GM19035 (cell line): ENCODE data around the gene PRICKLE3.
"Not testable (repeated sequence)": the region's sequence is repeated elsewhere in the genome, so short reads cannot be mapped to it uniquely, and the experiment has no call there.

Source experiments
- ATAC-seq: cut with Tn5 transposase; IDR thresholded peaks from one replicate; pipeline ENCODE4 v1.9.1; 2021; ENCODE audit not compliant: unreplicated experiment

PRICKLE3 gene

GRCh38 chrX:49184294-49185281 is 1.6 kb downstream of the PRICKLE3 start:
- peak; percentile 54 for ATAC-seq

GRCh38 chrX:49183701-49184281 is 2.4 kb downstream of the PRICKLE3 start:
- ATAC-seq, result no peak

GRCh38 chrX:49179358-49179757 is 6.8 kb downstream of the PRICKLE3 start:
- ATAC-seq, result no peak

- ATAC-seq, result no peak
Measured at GRCh38 chrX:49178537-49178936, 7.6 kb downstream of the PRICKLE3 start.

GRCh38 chrX:49177873-49178480 is 8.2 kb downstream of the PRICKLE3 start:
- ATAC-seq, result no peak

GRCh38 chrX:49177338-49177833 is 8.8 kb downstream of the PRICKLE3 start:
- ATAC-seq, result no peak

- ATAC-seq, result no peak
Measured at GRCh38 chrX:49176421-49177326, 9.5 kb downstream of the PRICKLE3 start.

- no peak for ATAC-seq
Measured at GRCh38 chrX:49175435-49176274, 10.5 kb downstream of the PRICKLE3 start.

- ATAC-seq, result no peak
Measured at GRCh38 chrX:49174723-49175122, 11.4 kb downstream of the PRICKLE3 start.

GRCh38 chrX:49173544-49173943 is 12.6 kb downstream of the PRICKLE3 start:
- not testable (repeated sequence) for ATAC-seq

- ATAC-seq, result peak; percentile 71
Measured at GRCh38 chrX:49172280-49172780, 13.8 kb downstream of the PRICKLE3 start.

- ATAC-seq, result peak; percentile 40
Measured at GRCh38 chrX:49171752-49172279, 14.4 kb downstream of the PRICKLE3 start, which contains the start of gene PLP2. Gene PLP2, plus strand, starts transcription at chrX:49171898. Its CDS starts 103 bp downstream, at chrX:49172001.

- ATAC-seq, result no peak
Measured at GRCh38 chrX:49167740-49168108, 18.4 kb downstream of the PRICKLE3 start.

- no peak for ATAC-seq
Measured at GRCh38 chrX:49166914-49167739, 19.0 kb downstream of the PRICKLE3 start.

- no peak for ATAC-seq
Measured at GRCh38 chrX:49165901-49166881, 20.0 kb downstream of the PRICKLE3 start.

GRCh38 chrX:49164589-49165360 is 21.4 kb downstream of the PRICKLE3 start:
- ATAC-seq, result no peak
